Liver (tissue), 9 donors: ENCODE measurements around the gene TEKTIP1. TPM values are rescaled to one million over a fixed set of nuclear protein-coding genes. Genes with fewer than 3 reads are reported as not detected.

ENCODE experiments used
- DNase-seq: peaks from one replicate; pipeline ENCODE4 v3.0.0-alpha.2; 2017; ENCODE audit warnings: low spot score
- H3K27ac ChIP-seq, 2 donors: one replicate each; pipeline ENCODE4 v1.7.0; 2013; ENCODE audit warnings: inconsistent platforms in 2 of 2, low read length in 2 of 2, control low read depth in 1 of 2, low read depth in 1 of 2, mild to moderate bottlenecking in 1 of 2
- H3K27me3 ChIP-seq, 4 donors: one replicate each; pipeline versions ENCODE4 v1.6.1 to v1.7.0; 2013; ENCODE audit warnings: low read length in 3 of 4, inconsistent platforms in 1 of 4, mild to moderate bottlenecking in 1 of 4, moderate library complexity in 1 of 4; ENCODE audit not compliant: control insufficient read depth in 4 of 4, insufficient read depth in 4 of 4
- H3K36me3 ChIP-seq, 4 donors: one replicate each; pipeline versions ENCODE4 v1.6.1 to v1.7.0; 2013; ENCODE audit warnings: low read length in 3 of 4, mild to moderate bottlenecking in 3 of 4, low read depth in 1 of 4, moderate library complexity in 1 of 4; ENCODE audit not compliant: control insufficient read depth in 4 of 4, insufficient read depth in 3 of 4
- H3K4me1 ChIP-seq, 4 donors: one replicate each; pipeline versions ENCODE4 v1.6.1 to v1.7.0; 2013; ENCODE audit warnings: low read length in 3 of 4, mild to moderate bottlenecking in 3 of 4, moderate library complexity in 1 of 4; ENCODE audit not compliant: control insufficient read depth in 4 of 4, insufficient read depth in 4 of 4
- H3K4me3 ChIP-seq, 3 donors: one replicate each; pipeline versions ENCODE4 v1.6.1 to v1.7.0; 2013; ENCODE audit warnings: low read length in 3 of 3, control low read depth in 1 of 3, low read depth in 1 of 3, mild to moderate bottlenecking in 1 of 3
- H3K9ac ChIP-seq, 2 donors: one replicate each; pipeline ENCODE4 v1.7.0; 2013; ENCODE audit warnings: low read length in 2 of 2, mild to moderate bottlenecking in 2 of 2, moderate library complexity in 2 of 2, control low read depth in 1 of 2, low read depth in 1 of 2
- H3K9me3 ChIP-seq, 4 donors: one replicate each; pipeline versions ENCODE4 v1.6.1 to v1.7.0; 2013; ENCODE audit warnings: low read length in 3 of 4; ENCODE audit not compliant: control insufficient read depth in 4 of 4
- EGR1 ChIP-seq, 2 donors: IDR thresholded peaks; 2 replicates each; pipeline ENCODE4 v1.6.1; 2016 to 2018; ENCODE audit warnings: antibody characterized with exemption in 2 of 2, low read depth in 2 of 2
- FOXA2 ChIP-seq: IDR thresholded peaks from 2 replicates; pipeline ENCODE4 v1.6.1; 2016; ENCODE audit warnings: antibody characterized with exemption
- HNF4A ChIP-seq, 2 donors: conservative IDR thresholded peaks; 2 replicates each; pipeline ENCODE4 v1.6.1; 2016; ENCODE audit warnings: antibody characterized with exemption in 2 of 2, mild to moderate bottlenecking in 2 of 2
- HNF4G ChIP-seq: IDR thresholded peaks from 2 replicates; pipeline ENCODE4 v1.6.1; 2016; ENCODE audit warnings: antibody characterized with exemption
- JUND ChIP-seq, 2 donors: IDR thresholded peaks; 2 replicates each; pipeline ENCODE4 v1.6.1; 2016; ENCODE audit warnings: antibody characterized with exemption in 2 of 2
- NR2F2 ChIP-seq: IDR thresholded peaks from 2 replicates; pipeline ENCODE4 v1.6.1; 2016; ENCODE audit warnings: antibody characterized with exemption
- RAD21 ChIP-seq, 2 donors: IDR thresholded peaks; 2 replicates each; pipeline ENCODE4 v1.6.1; 2016; ENCODE audit warnings: antibody characterized with exemption in 2 of 2, mild to moderate bottlenecking in 2 of 2
- RXRA ChIP-seq, 2 donors: IDR thresholded peaks; 2 replicates each; pipeline ENCODE4 v1.6.1; 2017 to 2018; ENCODE audit warnings: antibody characterized with exemption in 2 of 2, mild to moderate bottlenecking in 1 of 2
- SP1 ChIP-seq: IDR thresholded peaks from 2 replicates; pipeline ENCODE4 v1.6.1; 2018; ENCODE audit warnings: antibody characterized with exemption, mild to moderate bottlenecking
- TAF1 ChIP-seq: conservative IDR thresholded peaks from 2 replicates; pipeline ENCODE4 v1.6.1; 2016; ENCODE audit warnings: antibody characterized with exemption, mild to moderate bottlenecking
- ZBTB33 ChIP-seq: IDR thresholded peaks from 2 replicates; pipeline ENCODE4 v1.6.1; 2016; ENCODE audit warnings: antibody characterized with exemption
- WGBS: extraction: QIAGEN DNeasy Blood & Tissue Kit; methylation state at CpG from one replicate; pipeline ENCODE4 v1.1.7; 2013; 5-methylcytosine and 5-hydroxymethylcytosine counted together
- polyA plus RNA-seq, 2 donors: library from polyadenylated mRNA; stranded (reverse) in 1 of 2; unstranded in 1 of 2; fragments of 200-250 nt in 1 of 2; fragments of >200 nt in 1 of 2; fragmentation: Nextera tagmentation in 1 of 2; extraction: Ambion mirVana in 1 of 2; gene quantifications; one replicate each; pipeline versions ENCODE4 v1.2.1 to v1.2.3, GENCODE V29; 2013 to 2015
- total RNA-seq, 2 donors: library from RNA; depleted of rRNA; stranded (reverse); fragments of >200 nt; gene quantifications; one replicate each; pipeline ENCODE4 v1.2.3, GENCODE V29; 2014
- TF ChIP-seq, protein P1 (sequence below): IDR thresholded peaks from 2 replicates; pipeline ENCODE4 v1.6.1; 2016; ENCODE audit warnings: antibody characterized with exemption
- TF ChIP-seq, protein P2 (sequence below): fragments of 150-350 bp; IDR thresholded peaks from 2 replicates; pipeline ENCODE4 v1.5.1; 2017; ENCODE audit warnings: improper control_type of control experiment, low read depth, low read length; ENCODE audit not compliant: missing input control
- TF ChIP-seq, protein P3 (sequence below): IDR thresholded peaks from 2 replicates; pipeline ENCODE4 v1.6.1; 2016; ENCODE audit warnings: antibody characterized with exemption, mild to moderate bottlenecking
- donor health status: healthy.
- donor health status: healthy.
- donor health status: healthy.
- donor health status: healthy.
- donor health status: healthy.

TEKTIP1 gene
- total and polyA plus RNA-seq, 4 donors = 0.17 TPM; not detected in 3

DNA sequence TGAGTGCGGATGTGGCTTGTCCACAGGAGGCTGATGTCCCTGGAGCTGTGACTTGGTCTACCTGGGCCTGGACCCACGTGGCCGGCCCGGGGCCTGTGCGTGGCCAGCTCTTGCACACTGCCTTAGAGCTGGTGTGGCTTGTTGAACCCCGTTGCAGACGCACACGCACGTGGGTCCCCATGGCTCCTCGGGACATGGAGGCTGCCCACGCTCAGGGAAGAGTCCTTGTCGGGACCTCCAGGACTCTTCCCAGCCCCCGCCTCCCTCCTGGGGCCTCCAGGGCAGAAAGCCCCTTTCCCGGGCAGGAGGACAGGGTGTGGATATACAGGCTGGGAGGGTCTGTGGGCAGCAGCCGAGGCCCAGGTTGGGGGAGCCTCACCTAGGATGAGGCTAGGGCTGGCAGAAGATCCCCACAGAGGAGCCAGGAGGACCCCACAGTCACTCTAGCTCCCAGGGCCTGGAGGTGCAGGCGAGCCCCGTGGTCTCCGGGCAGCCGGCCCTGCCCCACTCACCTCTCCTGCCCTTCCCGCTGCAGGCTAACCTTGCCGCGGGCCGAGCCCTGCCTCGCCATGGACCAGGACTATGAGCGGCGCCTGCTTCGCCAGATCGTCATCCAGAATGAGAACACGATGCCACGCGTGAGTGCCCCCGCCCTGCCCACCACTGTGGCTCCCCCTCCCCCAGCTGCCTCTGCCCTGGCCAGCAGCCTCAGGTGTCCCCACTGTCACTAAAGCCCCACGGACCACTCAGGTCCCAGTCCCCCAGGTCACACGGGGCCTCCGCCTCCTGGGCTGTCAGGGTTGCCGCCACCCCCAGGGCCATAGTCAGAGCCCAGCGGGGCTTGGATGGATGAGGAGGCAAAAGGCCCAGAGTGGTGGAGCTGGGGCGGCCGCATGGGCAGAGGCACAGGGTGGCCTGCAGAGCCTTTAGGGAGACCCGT lies 16.3 kb upstream of the TEKTIP1 start:
- no peak overlapping the region for H3K9ac ChIP-seq
- H3K36me3 ChIP-seq = peaks cover 4 to 28% (median 16%) of the 10 kb centered on the region in 4 donors
- H3K27me3 ChIP-seq = no peaks in the 10 kb centered on the region
- peaks cover 6 to 28% (median 15%) of the 10 kb centered on the region in 4 donors for H3K4me1 ChIP-seq
- no peaks in the 10 kb centered on the region for H3K9me3 ChIP-seq
- DNase-seq = no peak
- H3K4me3 ChIP-seq = no peak overlapping the region
- TF ChIP-seq TAF1 (no peak), HNF4G (no peak), NR2F2 (no peak), RXRA (IDR thresholded peaks at IDR 0.05) (no peak), SP1 (no peak), JUND (IDR thresholded peaks at IDR 0.05) (no peak), FOXA2 (no peak), RAD21 (IDR thresholded peaks at IDR 0.05) (no peak), EGR1 (IDR thresholded peaks at IDR 0.05; ENCODE audit: low read depth in 2 of 2) (no peak), HNF4A (conservative IDR thresholded peaks at IDR 0.05) (no peak)
- TF ChIP-seq, protein P1, sequence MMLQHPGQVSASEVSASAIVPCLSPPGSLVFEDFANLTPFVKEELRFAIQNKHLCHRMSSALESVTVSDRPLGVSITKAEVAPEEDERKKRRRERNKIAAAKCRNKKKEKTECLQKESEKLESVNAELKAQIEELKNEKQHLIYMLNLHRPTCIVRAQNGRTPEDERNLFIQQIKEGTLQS = no peak
- TF ChIP-seq, protein P2, sequence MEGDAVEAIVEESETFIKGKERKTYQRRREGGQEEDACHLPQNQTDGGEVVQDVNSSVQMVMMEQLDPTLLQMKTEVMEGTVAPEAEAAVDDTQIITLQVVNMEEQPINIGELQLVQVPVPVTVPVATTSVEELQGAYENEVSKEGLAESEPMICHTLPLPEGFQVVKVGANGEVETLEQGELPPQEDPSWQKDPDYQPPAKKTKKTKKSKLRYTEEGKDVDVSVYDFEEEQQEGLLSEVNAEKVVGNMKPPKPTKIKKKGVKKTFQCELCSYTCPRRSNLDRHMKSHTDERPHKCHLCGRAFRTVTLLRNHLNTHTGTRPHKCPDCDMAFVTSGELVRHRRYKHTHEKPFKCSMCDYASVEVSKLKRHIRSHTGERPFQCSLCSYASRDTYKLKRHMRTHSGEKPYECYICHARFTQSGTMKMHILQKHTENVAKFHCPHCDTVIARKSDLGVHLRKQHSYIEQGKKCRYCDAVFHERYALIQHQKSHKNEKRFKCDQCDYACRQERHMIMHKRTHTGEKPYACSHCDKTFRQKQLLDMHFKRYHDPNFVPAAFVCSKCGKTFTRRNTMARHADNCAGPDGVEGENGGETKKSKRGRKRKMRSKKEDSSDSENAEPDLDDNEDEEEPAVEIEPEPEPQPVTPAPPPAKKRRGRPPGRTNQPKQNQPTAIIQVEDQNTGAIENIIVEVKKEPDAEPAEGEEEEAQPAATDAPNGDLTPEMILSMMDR = no peak
- TF ChIP-seq, protein P3, sequence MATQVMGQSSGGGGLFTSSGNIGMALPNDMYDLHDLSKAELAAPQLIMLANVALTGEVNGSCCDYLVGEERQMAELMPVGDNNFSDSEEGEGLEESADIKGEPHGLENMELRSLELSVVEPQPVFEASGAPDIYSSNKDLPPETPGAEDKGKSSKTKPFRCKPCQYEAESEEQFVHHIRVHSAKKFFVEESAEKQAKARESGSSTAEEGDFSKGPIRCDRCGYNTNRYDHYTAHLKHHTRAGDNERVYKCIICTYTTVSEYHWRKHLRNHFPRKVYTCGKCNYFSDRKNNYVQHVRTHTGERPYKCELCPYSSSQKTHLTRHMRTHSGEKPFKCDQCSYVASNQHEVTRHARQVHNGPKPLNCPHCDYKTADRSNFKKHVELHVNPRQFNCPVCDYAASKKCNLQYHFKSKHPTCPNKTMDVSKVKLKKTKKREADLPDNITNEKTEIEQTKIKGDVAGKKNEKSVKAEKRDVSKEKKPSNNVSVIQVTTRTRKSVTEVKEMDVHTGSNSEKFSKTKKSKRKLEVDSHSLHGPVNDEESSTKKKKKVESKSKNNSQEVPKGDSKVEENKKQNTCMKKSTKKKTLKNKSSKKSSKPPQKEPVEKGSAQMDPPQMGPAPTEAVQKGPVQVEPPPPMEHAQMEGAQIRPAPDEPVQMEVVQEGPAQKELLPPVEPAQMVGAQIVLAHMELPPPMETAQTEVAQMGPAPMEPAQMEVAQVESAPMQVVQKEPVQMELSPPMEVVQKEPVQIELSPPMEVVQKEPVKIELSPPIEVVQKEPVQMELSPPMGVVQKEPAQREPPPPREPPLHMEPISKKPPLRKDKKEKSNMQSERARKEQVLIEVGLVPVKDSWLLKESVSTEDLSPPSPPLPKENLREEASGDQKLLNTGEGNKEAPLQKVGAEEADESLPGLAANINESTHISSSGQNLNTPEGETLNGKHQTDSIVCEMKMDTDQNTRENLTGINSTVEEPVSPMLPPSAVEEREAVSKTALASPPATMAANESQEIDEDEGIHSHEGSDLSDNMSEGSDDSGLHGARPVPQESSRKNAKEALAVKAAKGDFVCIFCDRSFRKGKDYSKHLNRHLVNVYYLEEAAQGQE = no peak
- WGBS = 94% methylated on average over 40 of the region's 40 CpGs
- H3K27ac ChIP-seq = no peak overlapping the region

GRCh38 chr19:3523361-3524077 lies 15.5 kb upstream of the TEKTIP1 start:
- DNase-seq = no peak
- Histone ChIP-seq H3K36me3 (peaks cover 4 to 33% (median 18%) of the 10 kb centered on the region in 4 donors), H3K27ac (no peak overlapping the region), H3K9ac (no peak overlapping the region), H3K27me3 (no peaks in the 10 kb centered on the region), H3K4me3 (no peak overlapping the region), H3K4me1 (peaks cover 0 to 20% (median 10%) of the 10 kb centered on the region in 4 donors), H3K9me3 (no peaks in the 10 kb centered on the region)
- 94% methylated on average over 21 of the region's 21 CpGs for WGBS
- TF ChIP-seq SP1 (no peak), ZBTB33 (no peak), HNF4A (conservative IDR thresholded peaks at IDR 0.05) (no peak)
